ES-I3 (cell line): ENCODE measurements around the gene CADPS2.

ENCODE experiments used
- H3K36me3 ChIP-seq: 2 replicates; pipeline ENCODE4 v1.6.1; 2013; ENCODE audit warnings: mild to moderate bottlenecking, low read length, control low read depth, moderate library complexity; ENCODE audit not compliant: insufficient read depth
- H3K4me1 ChIP-seq: 2 replicates; pipeline ENCODE4 v1.6.1; 2013; ENCODE audit warnings: mild to moderate bottlenecking, control low read depth, low read length; ENCODE audit not compliant: insufficient read depth
- H3K9ac ChIP-seq: 2 replicates; pipeline ENCODE4 v1.6.1; 2013; ENCODE audit warnings: low read depth, mild to moderate bottlenecking, low read length, moderate library complexity
- H3K9me3 ChIP-seq: 2 replicates; pipeline ENCODE4 v1.6.1; 2013; ENCODE audit warnings: mild to moderate bottlenecking, low read length, moderate library complexity; ENCODE audit not compliant: control insufficient read depth, insufficient read depth

The CADPS2 gene

GRCh38 chr7:122770686-122771335 is 115.4 kb downstream of the CADPS2 start:
- H3K9me3 ChIP-seq: peaks cover 4% of the 10 kb centered on the region; the same call in 1 of the 2 replicates
- H3K9ac ChIP-seq: no peak overlapping the region
- peaks cover 9% of the 10 kb centered on the region; the same call in 1 of the 2 replicates for H3K4me1 ChIP-seq
- H3K36me3 ChIP-seq: no peaks in the 10 kb centered on the region

GRCh38 chr7:122768827-122769226 is 117.4 kb downstream of the CADPS2 start:
- Histone ChIP-seq H3K4me1 (peaks cover 9% of the 10 kb centered on the region; the same call in 1 of the 2 replicates), H3K36me3 (no peaks in the 10 kb centered on the region), H3K9ac (no peak overlapping the region), H3K9me3 (no peaks in the 10 kb centered on the region)

- Histone ChIP-seq H3K4me1 (peaks cover 9% of the 10 kb centered on the region; the same call in 1 of the 2 replicates), H3K36me3 (no peaks in the 10 kb centered on the region)
Observed at GRCh38 chr7:122767339-122767738, 118.9 kb downstream of the CADPS2 start.

GRCh38 chr7:122766593-122766992 is 119.7 kb downstream of the CADPS2 start:
- H3K4me1 ChIP-seq: peaks cover 9% of the 10 kb centered on the region; the same call in 1 of the 2 replicates
- no peaks in the 10 kb centered on the region for H3K36me3 ChIP-seq
- no peaks in the 10 kb centered on the region for H3K9me3 ChIP-seq
- no peak overlapping the region for H3K9ac ChIP-seq

More at GRCh38 chr7:122767339-122767738, 118.9 kb downstream of the CADPS2 start:
- no peaks in the 10 kb centered on the region for H3K9me3 ChIP-seq
- no peak overlapping the region for H3K9ac ChIP-seq

GRCh38 chr7:122764902-122765301 is 121.4 kb downstream of the CADPS2 start:
- Histone ChIP-seq H3K9ac (no peak overlapping the region), H3K4me1 (peaks cover 9% of the 10 kb centered on the region; the same call in 1 of the 2 replicates), H3K36me3 (no peaks in the 10 kb centered on the region), H3K9me3 (no peaks in the 10 kb centered on the region)

- H3K4me1 ChIP-seq: peaks cover 10% of the 10 kb centered on the region; the same call in 1 of the 2 replicates
- no peak overlapping the region for H3K9ac ChIP-seq
- no peaks in the 10 kb centered on the region for H3K9me3 ChIP-seq
- no peaks in the 10 kb centered on the region for H3K36me3 ChIP-seq
Observed at GRCh38 chr7:122764020-122764419, 122.2 kb downstream of the CADPS2 start.

- Histone ChIP-seq H3K36me3 (no peaks in the 10 kb centered on the region), H3K9me3 (no peaks in the 10 kb centered on the region), H3K4me1 (peaks cover 4% of the 10 kb centered on the region; the same call in 1 of the 2 replicates), H3K9ac (no peak overlapping the region)
Observed at GRCh38 chr7:122762071-122762470, 124.2 kb downstream of the CADPS2 start.

- H3K9me3 ChIP-seq: no peaks in the 10 kb centered on the region
- no peaks in the 10 kb centered on the region for H3K36me3 ChIP-seq
- H3K9ac ChIP-seq: no peak overlapping the region
- H3K4me1 ChIP-seq: 0 out of 2 replicates have a peak, but pooled peaks cover 3% of the 10 kb centered on the region
Observed at GRCh38 chr7:122758501-122758900, 127.8 kb downstream of the CADPS2 start.

GRCh38 chr7:122756860-122757259 is 129.4 kb downstream of the CADPS2 start:
- Histone ChIP-seq H3K36me3 (no peaks in the 10 kb centered on the region), H3K9me3 (no peaks in the 10 kb centered on the region), H3K9ac (no peak overlapping the region), H3K4me1 (0 out of 2 replicates have a peak, but pooled peaks cover 3% of the 10 kb centered on the region)

- no peak overlapping the region for H3K9ac ChIP-seq
- H3K4me1 ChIP-seq: 0 out of 2 replicates have a peak, but pooled peaks cover 3% of the 10 kb centered on the region
- H3K36me3 ChIP-seq: no peaks in the 10 kb centered on the region
- H3K9me3 ChIP-seq: no peaks in the 10 kb centered on the region
Observed at GRCh38 chr7:122755696-122756095, 130.6 kb downstream of the CADPS2 start.

- Histone ChIP-seq H3K4me1 (no peaks in the 10 kb centered on the region), H3K9me3 (no peaks in the 10 kb centered on the region), H3K9ac (no peak overlapping the region), H3K36me3 (no peaks in the 10 kb centered on the region)
Observed at GRCh38 chr7:122752583-122752982, 133.7 kb downstream of the CADPS2 start.

GRCh38 chr7:122750389-122750788 is 135.9 kb downstream of the CADPS2 start:
- peaks cover 13% of the 10 kb centered on the region; the same call in 1 of the 2 replicates for H3K4me1 ChIP-seq
- no peaks in the 10 kb centered on the region for H3K9me3 ChIP-seq
- H3K9ac ChIP-seq: no peak overlapping the region
- no peaks in the 10 kb centered on the region for H3K36me3 ChIP-seq

GRCh38 chr7:122748195-122748594 is 138.1 kb downstream of the CADPS2 start:
- Histone ChIP-seq H3K36me3 (no peaks in the 10 kb centered on the region), H3K4me1 (peaks cover 23% of the 10 kb centered on the region; the same call in 1 of the 2 replicates), H3K9ac (no peak overlapping the region), H3K9me3 (no peaks in the 10 kb centered on the region)

GRCh38 chr7:122746948-122747347 is 139.3 kb downstream of the CADPS2 start:
- Histone ChIP-seq H3K9me3 (no peaks in the 10 kb centered on the region), H3K9ac (no peak overlapping the region), H3K4me1 (peaks cover 24% of the 10 kb centered on the region; the same call in 1 of the 2 replicates), H3K36me3 (no peaks in the 10 kb centered on the region)

GRCh38 chr7:122743211-122743610 is 143.0 kb downstream of the CADPS2 start:
- Histone ChIP-seq H3K4me1 (peaks cover 38% of the 10 kb centered on the region; the same call in 1 of the 2 replicates), H3K36me3 (no peaks in the 10 kb centered on the region), H3K9ac (no peak overlapping the region), H3K9me3 (no peaks in the 10 kb centered on the region)
